ENCODE measurements around the gene PEX19. TPM values are rescaled to one million over a fixed set of nuclear protein-coding genes. Genes with fewer than 3 reads are reported as not detected.

Gene PEX19
- total and polyA plus RNA-seq, 2 donors (not counting 1 experiment from before 2014, with no cell fraction given), result 72.8 to 77.4 TPM

DNA sequence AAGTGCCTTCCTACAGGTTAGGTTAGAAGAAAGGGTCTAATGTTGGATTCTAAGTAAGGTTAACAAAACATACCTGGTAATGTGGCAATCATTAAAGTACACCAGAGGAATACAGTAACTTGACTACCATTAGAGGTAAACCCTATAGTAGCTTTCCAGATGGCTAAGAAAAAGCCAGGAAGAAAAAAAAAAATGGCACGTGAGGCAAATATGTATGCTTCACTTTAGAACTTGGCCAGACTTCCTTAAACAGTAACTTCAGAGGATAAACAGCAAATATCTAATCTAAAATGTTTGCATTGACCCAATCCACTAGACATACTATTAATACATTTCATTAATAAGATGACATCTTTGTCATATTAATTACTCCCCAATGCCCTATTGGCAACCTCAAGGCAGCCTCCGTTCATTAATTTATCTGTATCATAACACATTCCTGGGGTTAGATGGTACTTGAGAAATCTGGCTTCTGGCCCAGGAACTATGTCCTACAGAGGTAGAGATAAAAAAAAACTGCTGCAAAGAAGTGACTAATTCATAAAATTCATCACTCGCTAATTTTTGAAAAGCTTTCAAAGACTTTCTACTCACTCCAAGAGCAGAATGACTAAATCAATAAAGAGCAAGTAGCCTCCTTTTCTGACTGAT lies 28.4 kb downstream of the PEX19 start:
- peak; percentile 83 to 89 for DNase-seq (ENCODE audit: low read depth in 2 of 2)
- no peak overlapping the region for H3K27ac ChIP-seq (ENCODE audit: insufficient read depth, low read length)
- no peaks in the 10 kb centered on the region for H4K20me1 ChIP-seq (ENCODE audit: control insufficient read depth, extremely low read depth, insufficient read depth, low read length)
- H3K36me3 ChIP-seq (ENCODE audit: control insufficient read depth, insufficient read depth, low read length), result no peaks in the 10 kb centered on the region
- no peak overlapping the region for H3K4me2 ChIP-seq (ENCODE audit: extremely low read depth, insufficient read depth, low read length)
- no peak overlapping the region for H3K9ac ChIP-seq (ENCODE audit: insufficient read depth, low read length)
- H3K9me3 ChIP-seq (ENCODE audit: control insufficient read depth, insufficient read depth, low read depth, low read length), result no peaks in the 10 kb centered on the region
- H3K79me2 ChIP-seq (ENCODE audit: control insufficient read depth, insufficient read depth, low read length), result peaks cover 34% of the 10 kb centered on the region
- H3K4me1 ChIP-seq (ENCODE audit: control insufficient read depth, extremely low read depth, insufficient read depth, low read length), result peaks cover 8% of the 10 kb centered on the region
- H3K4me3 ChIP-seq (replicated peaks in 1 of 4; ENCODE audit: control extremely low read depth in 1 of 4, insufficient read depth in 1 of 4, low read depth in 3 of 4, low read length in 4 of 4), result peak overlapping the region in 1 of 4 experiments; percentile 17
- no peak overlapping the region for H2AFZ ChIP-seq (ENCODE audit: low read length)
- no peak for TF ChIP-seq EZH2 (IDR thresholded peaks at IDR 0.05; ENCODE audit: low read length, missing control alignments)
- TF ChIP-seq, protein P1, sequence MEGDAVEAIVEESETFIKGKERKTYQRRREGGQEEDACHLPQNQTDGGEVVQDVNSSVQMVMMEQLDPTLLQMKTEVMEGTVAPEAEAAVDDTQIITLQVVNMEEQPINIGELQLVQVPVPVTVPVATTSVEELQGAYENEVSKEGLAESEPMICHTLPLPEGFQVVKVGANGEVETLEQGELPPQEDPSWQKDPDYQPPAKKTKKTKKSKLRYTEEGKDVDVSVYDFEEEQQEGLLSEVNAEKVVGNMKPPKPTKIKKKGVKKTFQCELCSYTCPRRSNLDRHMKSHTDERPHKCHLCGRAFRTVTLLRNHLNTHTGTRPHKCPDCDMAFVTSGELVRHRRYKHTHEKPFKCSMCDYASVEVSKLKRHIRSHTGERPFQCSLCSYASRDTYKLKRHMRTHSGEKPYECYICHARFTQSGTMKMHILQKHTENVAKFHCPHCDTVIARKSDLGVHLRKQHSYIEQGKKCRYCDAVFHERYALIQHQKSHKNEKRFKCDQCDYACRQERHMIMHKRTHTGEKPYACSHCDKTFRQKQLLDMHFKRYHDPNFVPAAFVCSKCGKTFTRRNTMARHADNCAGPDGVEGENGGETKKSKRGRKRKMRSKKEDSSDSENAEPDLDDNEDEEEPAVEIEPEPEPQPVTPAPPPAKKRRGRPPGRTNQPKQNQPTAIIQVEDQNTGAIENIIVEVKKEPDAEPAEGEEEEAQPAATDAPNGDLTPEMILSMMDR (conservative IDR thresholded peaks at IDR 0.05 in 1 of 2, IDR thresholded peaks at IDR 0.05 in 1 of 2; ENCODE audit: low read depth in 1 of 2, low read length in 2 of 2), result no peak
- H3K27me3 ChIP-seq (ENCODE audit: control insufficient read depth, insufficient read depth, low read length), result no peaks in the 10 kb centered on the region

DNA sequence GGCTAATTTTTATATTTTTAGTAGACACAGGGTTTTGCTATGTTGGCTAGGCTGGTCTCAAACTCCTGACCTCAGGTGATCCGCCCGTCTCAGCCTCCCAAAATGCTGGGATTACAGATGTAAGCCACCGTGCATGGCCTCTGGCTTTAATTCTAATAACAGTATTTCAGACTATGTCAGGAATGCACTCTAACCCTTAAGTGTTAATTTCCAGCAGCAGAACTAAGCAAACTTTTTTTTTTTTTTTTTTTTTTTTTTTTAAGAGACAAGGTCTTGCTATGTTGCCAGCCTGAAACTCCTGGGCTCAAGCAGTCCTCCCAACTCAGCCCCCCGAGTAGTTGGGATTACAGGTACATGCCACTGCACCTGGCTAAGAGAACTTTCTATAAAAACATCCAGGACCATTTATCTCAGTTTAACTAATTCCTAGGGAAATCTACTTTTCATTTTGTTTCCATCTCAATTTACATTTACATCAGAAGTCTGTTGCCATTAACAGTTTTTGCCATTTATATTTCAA lies 29.1 kb downstream of the PEX19 start:
- no peaks in the 10 kb centered on the region for H3K27me3 ChIP-seq (ENCODE audit: control insufficient read depth, insufficient read depth, low read length)
- no peak for TF ChIP-seq EZH2 (IDR thresholded peaks at IDR 0.05; ENCODE audit: low read length, missing control alignments)
- TF ChIP-seq, protein P1 (conservative IDR thresholded peaks at IDR 0.05 in 1 of 2, IDR thresholded peaks at IDR 0.05 in 1 of 2; ENCODE audit: low read depth in 1 of 2, low read length in 2 of 2), result no peak
- DNase-seq (ENCODE audit: low read depth in 2 of 2), result no peak
- no peaks in the 10 kb centered on the region for H4K20me1 ChIP-seq (ENCODE audit: control insufficient read depth, extremely low read depth, insufficient read depth, low read length)
- no peak overlapping the region for H3K27ac ChIP-seq (ENCODE audit: insufficient read depth, low read length)
- H3K4me3 ChIP-seq (replicated peaks in 1 of 4; ENCODE audit: control extremely low read depth in 1 of 4, insufficient read depth in 1 of 4, low read depth in 3 of 4, low read length in 4 of 4), result no peak overlapping the region
- no peak overlapping the region for H2AFZ ChIP-seq (ENCODE audit: low read length)
- no peak overlapping the region for H3K9ac ChIP-seq (ENCODE audit: insufficient read depth, low read length)
- no peak overlapping the region for H3K4me2 ChIP-seq (ENCODE audit: extremely low read depth, insufficient read depth, low read length)
- no peaks in the 10 kb centered on the region for H3K9me3 ChIP-seq (ENCODE audit: control insufficient read depth, insufficient read depth, low read depth, low read length)
- H3K36me3 ChIP-seq (ENCODE audit: control insufficient read depth, insufficient read depth, low read length), result no peaks in the 10 kb centered on the region
- peaks cover 6% of the 10 kb centered on the region for H3K4me1 ChIP-seq (ENCODE audit: control insufficient read depth, extremely low read depth, insufficient read depth, low read length)
- peaks cover 32% of the 10 kb centered on the region for H3K79me2 ChIP-seq (ENCODE audit: control insufficient read depth, insufficient read depth, low read length)

DNA sequence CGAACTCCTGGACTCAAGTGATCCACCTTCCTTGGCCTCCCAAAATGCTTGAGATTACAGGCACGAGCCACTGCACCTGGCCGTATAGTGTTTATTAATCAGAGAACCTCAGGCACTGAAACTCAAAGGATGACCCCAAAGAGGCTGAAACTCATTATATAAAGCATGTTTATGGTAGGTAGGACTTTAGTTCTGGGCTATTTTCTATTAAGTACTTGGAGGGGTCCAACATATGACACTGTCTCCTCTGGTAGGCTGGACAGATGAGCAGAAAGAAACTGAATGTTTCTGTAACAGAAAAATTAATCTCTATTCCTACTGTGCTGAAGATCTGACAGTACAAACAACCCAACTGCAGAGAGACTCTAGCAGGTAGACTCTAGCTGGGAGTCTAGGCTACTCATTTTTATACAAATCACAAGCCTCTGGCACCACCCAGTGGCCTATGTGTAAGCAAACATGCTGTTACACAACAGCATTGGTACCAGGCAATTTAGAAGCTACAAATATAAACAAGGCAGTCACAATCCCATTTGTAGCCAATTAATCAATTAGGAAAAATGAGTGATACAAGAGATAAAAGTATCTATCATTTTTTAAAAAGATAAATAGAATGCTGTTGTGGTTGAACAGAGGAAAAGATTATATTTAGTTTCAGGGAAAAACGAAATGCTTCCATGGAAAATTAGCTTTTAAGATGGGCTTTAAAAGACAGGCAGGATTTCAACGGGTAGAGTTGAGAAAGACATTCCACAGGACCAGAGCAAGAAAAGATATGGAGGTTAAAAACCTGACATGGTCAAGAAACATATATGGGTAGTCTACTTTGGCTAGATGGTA lies 33.0 kb downstream of the PEX19 start:
- no peak overlapping the region for H3K4me2 ChIP-seq (ENCODE audit: extremely low read depth, insufficient read depth, low read length)
- H3K4me1 ChIP-seq (ENCODE audit: control insufficient read depth, extremely low read depth, insufficient read depth, low read length), result peaks cover 3% of the 10 kb centered on the region
- DNase-seq (ENCODE audit: low read depth in 2 of 2), result peak; percentile 60 to 83
- H3K79me2 ChIP-seq (ENCODE audit: control insufficient read depth, insufficient read depth, low read length), result peaks cover 9% of the 10 kb centered on the region
- no peak overlapping the region for H3K9ac ChIP-seq (ENCODE audit: insufficient read depth, low read length)
- H2AFZ ChIP-seq (ENCODE audit: low read length), result no peak overlapping the region
- no peaks in the 10 kb centered on the region for H3K27me3 ChIP-seq (ENCODE audit: control insufficient read depth, insufficient read depth, low read length)
- TF ChIP-seq EZH2 (IDR thresholded peaks at IDR 0.05; ENCODE audit: low read length, missing control alignments), result no peak
- TF ChIP-seq, protein P1 (conservative IDR thresholded peaks at IDR 0.05 in 1 of 2, IDR thresholded peaks at IDR 0.05 in 1 of 2; ENCODE audit: low read depth in 1 of 2, low read length in 2 of 2), result peak; percentile 67 to 74
- H3K27ac ChIP-seq (ENCODE audit: insufficient read depth, low read length), result no peak overlapping the region
- H3K36me3 ChIP-seq (ENCODE audit: control insufficient read depth, insufficient read depth, low read length), result no peaks in the 10 kb centered on the region
- no peaks in the 10 kb centered on the region for H4K20me1 ChIP-seq (ENCODE audit: control insufficient read depth, extremely low read depth, insufficient read depth, low read length)
- H3K9me3 ChIP-seq (ENCODE audit: control insufficient read depth, insufficient read depth, low read depth, low read length), result no peaks in the 10 kb centered on the region
- H3K4me3 ChIP-seq (replicated peaks in 1 of 4; ENCODE audit: control extremely low read depth in 1 of 4, insufficient read depth in 1 of 4, low read depth in 3 of 4, low read length in 4 of 4), result no peak overlapping the region
